Measurements from ENCODE around the gene FNBP1. TPM values are rescaled to one million over a fixed set of nuclear protein-coding genes. Genes with fewer than 3 reads are reported as not detected.

FNBP1 gene
- total and polyA plus RNA-seq, 2 of the 13 experiments (the other 11 are each of a cell fraction or from before 2014, with no cell fraction given), result 5.4 to 19.5 TPM

DNA sequence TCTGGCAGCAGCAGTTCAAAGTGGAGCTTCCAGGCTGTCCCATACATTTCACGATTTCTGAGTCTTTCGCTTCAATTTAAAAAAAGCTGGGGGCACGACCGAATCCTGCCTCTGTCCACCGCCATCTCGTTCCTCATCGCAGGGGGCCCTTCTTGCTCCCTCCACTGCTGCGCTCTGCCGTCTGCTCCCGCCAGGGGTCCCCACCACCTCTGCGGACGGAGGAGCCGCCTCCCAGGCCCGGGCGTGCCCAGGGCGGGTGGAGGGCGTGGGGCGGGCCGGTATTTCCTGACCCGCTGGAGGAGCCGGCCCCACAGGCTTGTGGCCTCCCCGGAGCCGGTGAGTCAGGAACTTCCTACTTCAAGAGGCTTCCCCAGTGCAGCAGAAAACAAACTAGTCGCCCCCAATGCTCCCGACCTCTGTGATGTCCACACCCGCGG, 157.3 kb downstream of the FNBP1 start (continued):
- TF ChIP-seq, protein P1, sequence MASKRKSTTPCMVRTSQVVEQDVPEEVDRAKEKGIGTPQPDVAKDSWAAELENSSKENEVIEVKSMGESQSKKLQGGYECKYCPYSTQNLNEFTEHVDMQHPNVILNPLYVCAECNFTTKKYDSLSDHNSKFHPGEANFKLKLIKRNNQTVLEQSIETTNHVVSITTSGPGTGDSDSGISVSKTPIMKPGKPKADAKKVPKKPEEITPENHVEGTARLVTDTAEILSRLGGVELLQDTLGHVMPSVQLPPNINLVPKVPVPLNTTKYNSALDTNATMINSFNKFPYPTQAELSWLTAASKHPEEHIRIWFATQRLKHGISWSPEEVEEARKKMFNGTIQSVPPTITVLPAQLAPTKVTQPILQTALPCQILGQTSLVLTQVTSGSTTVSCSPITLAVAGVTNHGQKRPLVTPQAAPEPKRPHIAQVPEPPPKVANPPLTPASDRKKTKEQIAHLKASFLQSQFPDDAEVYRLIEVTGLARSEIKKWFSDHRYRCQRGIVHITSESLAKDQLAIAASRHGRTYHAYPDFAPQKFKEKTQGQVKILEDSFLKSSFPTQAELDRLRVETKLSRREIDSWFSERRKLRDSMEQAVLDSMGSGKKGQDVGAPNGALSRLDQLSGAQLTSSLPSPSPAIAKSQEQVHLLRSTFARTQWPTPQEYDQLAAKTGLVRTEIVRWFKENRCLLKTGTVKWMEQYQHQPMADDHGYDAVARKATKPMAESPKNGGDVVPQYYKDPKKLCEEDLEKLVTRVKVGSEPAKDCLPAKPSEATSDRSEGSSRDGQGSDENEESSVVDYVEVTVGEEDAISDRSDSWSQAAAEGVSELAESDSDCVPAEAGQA (IDR thresholded peaks at IDR 0.05; ENCODE audit: low read depth), result no peak
- TF ChIP-seq, protein P1 (CRISPR knock-in tag; IDR thresholded peaks at IDR 0.05; ENCODE audit: borderline replicate concordance), result no peak
- TF ChIP-seq, protein P2, sequence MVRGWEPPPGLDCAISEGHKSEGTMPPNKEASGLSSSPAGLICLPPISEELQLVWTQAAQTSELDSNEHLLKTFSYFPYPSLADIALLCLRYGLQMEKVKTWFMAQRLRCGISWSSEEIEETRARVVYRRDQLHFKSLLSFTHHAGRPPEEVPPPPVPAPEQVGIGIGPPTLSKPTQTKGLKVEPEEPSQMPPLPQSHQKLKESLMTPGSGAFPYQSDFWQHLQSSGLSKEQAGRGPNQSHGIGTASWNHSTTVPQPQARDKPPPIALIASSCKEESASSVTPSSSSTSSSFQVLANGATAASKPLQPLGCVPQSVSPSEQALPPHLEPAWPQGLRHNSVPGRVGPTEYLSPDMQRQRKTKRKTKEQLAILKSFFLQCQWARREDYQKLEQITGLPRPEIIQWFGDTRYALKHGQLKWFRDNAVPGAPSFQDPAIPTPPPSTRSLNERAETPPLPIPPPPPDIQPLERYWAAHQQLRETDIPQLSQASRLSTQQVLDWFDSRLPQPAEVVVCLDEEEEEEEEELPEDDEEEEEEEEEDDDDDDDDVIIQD (CRISPR knock-in tag; IDR thresholded peaks at IDR 0.05; ENCODE audit: low read depth), result 0 out of 2 replicates have a peak, but pooled peaks have one; percentile 31
- TF ChIP-seq HNRNPLL (IDR thresholded peaks at IDR 0.05; ENCODE audit: low read depth, low read length, poor library complexity, severe bottlenecking), result peak; percentile 69
- peak; percentile 84; the same call in 1 of the 2 replicates for TF ChIP-seq KDM3A (CRISPR knock-in tag; IDR thresholded peaks at IDR 0.05; ENCODE audit: low read depth)
- TF ChIP-seq MAZ (IDR thresholded peaks at IDR 0.05; ENCODE audit: borderline replicate concordance, low read depth, low read length), result 0 out of 2 replicates have a peak, but pooled peaks have one; percentile 55
- no peak for TF ChIP-seq MAZ (CRISPR knock-in tag; IDR thresholded peaks at IDR 0.05; ENCODE audit: low read depth)
- TF ChIP-seq CBX1 (IDR thresholded peaks at IDR 0.05; ENCODE audit: low read depth), result peak; percentile 57
- no peak for TF ChIP-seq ZNF567 (CRISPR knock-in tag; IDR thresholded peaks at IDR 0.05; ENCODE audit: borderline replicate concordance)
- TF ChIP-seq CC2D1A (CRISPR knock-in tag; IDR thresholded peaks at IDR 0.05), result no peak
- TF ChIP-seq, protein P3, sequence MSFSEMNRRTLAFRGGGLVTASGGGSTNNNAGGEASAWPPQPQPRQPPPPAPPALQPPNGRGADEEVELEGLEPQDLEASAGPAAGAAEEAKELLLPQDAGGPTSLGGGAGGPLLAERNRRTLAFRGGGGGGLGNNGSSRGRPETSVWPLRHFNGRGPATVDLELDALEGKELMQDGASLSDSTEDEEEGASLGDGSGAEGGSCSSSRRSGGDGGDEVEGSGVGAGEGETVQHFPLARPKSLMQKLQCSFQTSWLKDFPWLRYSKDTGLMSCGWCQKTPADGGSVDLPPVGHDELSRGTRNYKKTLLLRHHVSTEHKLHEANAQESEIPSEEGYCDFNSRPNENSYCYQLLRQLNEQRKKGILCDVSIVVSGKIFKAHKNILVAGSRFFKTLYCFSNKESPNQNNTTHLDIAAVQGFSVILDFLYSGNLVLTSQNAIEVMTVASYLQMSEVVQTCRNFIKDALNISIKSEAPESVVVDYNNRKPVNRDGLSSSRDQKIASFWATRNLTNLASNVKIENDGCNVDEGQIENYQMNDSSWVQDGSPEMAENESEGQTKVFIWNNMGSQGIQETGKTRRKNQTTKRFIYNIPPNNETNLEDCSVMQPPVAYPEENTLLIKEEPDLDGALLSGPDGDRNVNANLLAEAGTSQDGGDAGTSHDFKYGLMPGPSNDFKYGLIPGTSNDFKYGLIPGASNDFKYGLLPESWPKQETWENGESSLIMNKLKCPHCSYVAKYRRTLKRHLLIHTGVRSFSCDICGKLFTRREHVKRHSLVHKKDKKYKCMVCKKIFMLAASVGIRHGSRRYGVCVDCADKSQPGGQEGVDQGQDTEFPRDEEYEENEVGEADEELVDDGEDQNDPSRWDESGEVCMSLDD (CRISPR knock-in tag; IDR thresholded peaks at IDR 0.05; ENCODE audit: borderline replicate concordance), result no peak
- TF ChIP-seq AGO1 (IDR thresholded peaks at IDR 0.05; ENCODE audit: low read depth, low read length, poor library complexity, severe bottlenecking), result peak; percentile 75
- peak; percentile 31; the same call in 1 of the 2 replicates for TF ChIP-seq HOXA5 (CRISPR knock-in tag; IDR thresholded peaks at IDR 0.05)
- TF ChIP-seq HNF4A (CRISPR knock-in tag; IDR thresholded peaks at IDR 0.05), result no peak
- TF ChIP-seq RARA (CRISPR knock-in tag; IDR thresholded peaks at IDR 0.05), result 0 out of 2 replicates have a peak, but pooled peaks have one; percentile 11
- no peak for TF ChIP-seq ZNF160 (CRISPR knock-in tag; IDR thresholded peaks at IDR 0.05)
- TF ChIP-seq TGIF2 (CRISPR knock-in tag; IDR thresholded peaks at IDR 0.05), result 0 out of 2 replicates have a peak, but pooled peaks have one; percentile 68
- TF ChIP-seq, protein P4, sequence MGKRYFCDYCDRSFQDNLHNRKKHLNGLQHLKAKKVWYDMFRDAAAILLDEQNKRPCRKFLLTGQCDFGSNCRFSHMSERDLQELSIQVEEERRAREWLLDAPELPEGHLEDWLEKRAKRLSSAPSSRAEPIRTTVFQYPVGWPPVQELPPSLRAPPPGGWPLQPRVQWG (CRISPR knock-in tag; IDR thresholded peaks at IDR 0.05; ENCODE audit: borderline replicate concordance, low read depth), result no peak
- TF ChIP-seq KLF16 (CRISPR knock-in tag; IDR thresholded peaks at IDR 0.05), result peak in 1 of 2 experiments; percentile 69; a peak in 2 of 4 replicates
- 0 out of 2 replicates have a peak, but pooled peaks have one; percentile 64 for TF ChIP-seq ERF (CRISPR knock-in tag; IDR thresholded peaks at IDR 0.05)
